ENCODE data around the gene NDE1.

NDE1 gene

GRCh38 chr16:15754821-15755534 lies 104.9 kb downstream of the NDE1 start:
- no peak for DNase-seq (ENCODE audit: low read depth)
- no peak for TF ChIP-seq CTCF (IDR thresholded peaks at IDR 0.05; ENCODE audit: insufficient read depth, low read depth, low read length, missing control alignments)

GRCh38 chr16:15757077-15757386 lies 107.0 kb downstream of the NDE1 start:
- no peak for TF ChIP-seq CTCF (IDR thresholded peaks at IDR 0.05; ENCODE audit: insufficient read depth, low read depth, low read length, missing control alignments)
- H3K4me3 ChIP-seq (ENCODE audit: low read depth, low read length) = no peak overlapping the region
- no peak for DNase-seq (ENCODE audit: low read depth)

More at GRCh38 chr16:15754821-15755534, 104.9 kb downstream of the NDE1 start:
- H3K4me3 ChIP-seq (ENCODE audit: low read depth, low read length) = no peak overlapping the region

- H3K4me3 ChIP-seq (ENCODE audit: low read depth, low read length) = no peak overlapping the region
- TF ChIP-seq CTCF (IDR thresholded peaks at IDR 0.05; ENCODE audit: insufficient read depth, low read depth, low read length, missing control alignments) = no peak
- peak; percentile 10 for DNase-seq (ENCODE audit: low read depth)
Observed at GRCh38 chr16:15757630-15758251, 107.7 kb downstream of the NDE1 start.

GRCh38 chr16:15759070-15759469 lies 109.0 kb downstream of the NDE1 start:
- H3K4me3 ChIP-seq (ENCODE audit: low read depth, low read length) = no peak overlapping the region
- TF ChIP-seq CTCF (IDR thresholded peaks at IDR 0.05; ENCODE audit: insufficient read depth, low read depth, low read length, missing control alignments) = no peak

GRCh38 chr16:15760129-15760528 lies 110.1 kb downstream of the NDE1 start:
- no peak for DNase-seq (ENCODE audit: low read depth)
- no peak for TF ChIP-seq CTCF (IDR thresholded peaks at IDR 0.05; ENCODE audit: insufficient read depth, low read depth, low read length, missing control alignments)
- no peak overlapping the region for H3K4me3 ChIP-seq (ENCODE audit: low read depth, low read length)

More at GRCh38 chr16:15759070-15759469, 109.0 kb downstream of the NDE1 start:
- no peak for DNase-seq (ENCODE audit: low read depth)

- TF ChIP-seq CTCF (IDR thresholded peaks at IDR 0.05; ENCODE audit: insufficient read depth, low read depth, low read length, missing control alignments) = no peak
- no peak for DNase-seq (ENCODE audit: low read depth)
- H3K4me3 ChIP-seq (ENCODE audit: low read depth, low read length) = no peak overlapping the region
Observed at GRCh38 chr16:15764112-15764511, 114.1 kb downstream of the NDE1 start.

GRCh38 chr16:15765116-15765515 lies 115.1 kb downstream of the NDE1 start:
- no peak overlapping the region for H3K4me3 ChIP-seq (ENCODE audit: low read depth, low read length)
- DNase-seq (ENCODE audit: low read depth) = no peak
- TF ChIP-seq CTCF (IDR thresholded peaks at IDR 0.05; ENCODE audit: insufficient read depth, low read depth, low read length, missing control alignments) = no peak

Measured in GM12865 (cell line).